IMR-90 (cell line): ENCODE results near the gene KCP. TPM values are rescaled to one million over a fixed set of nuclear protein-coding genes. Genes with fewer than 3 reads are reported as not detected.

ENCODE experiments used
- ATAC-seq: fragments of 200-7000 bp; cut with Tn5 transposase; 2 replicates; pipeline ENCODE4 v1.9.1; 2020; ENCODE audit warnings: low read depth, mild to moderate bottlenecking, moderate library complexity
- BruUV-seq: library from RNA; stranded (reverse); fragments of 400-500 nt; replicated peaks from 2 replicates; lab custom pipeline; 2021; lab: Mats Ljungman, UMichigan
- CTCF ChIA-PET: fragments of 300-600 bp; formaldehyde crosslinking; extraction: SDS; loops from one replicate; lab custom pipeline; 2021; ENCODE audit warnings: antibody characterized with exemption; lab: Yijun Ruan, JAX
- POLR2A ChIA-PET: fragments of 300-600 bp; sonication (Branson Sonifier 250); formaldehyde crosslinking; loops from one replicate; lab custom pipeline; 2022; ENCODE audit warnings: antibody characterized with exemption; ENCODE audit not compliant: unreplicated experiment; lab: Charles Lee
- DNase-seq: peaks from one replicate; pipeline ENCODE4 v3.0.0; 2013
- H2AFZ ChIP-seq: replicated peaks from 2 replicates; pipeline ENCODE3; 2013; ENCODE audit warnings: low read length, mild to moderate bottlenecking; ENCODE audit not compliant: poor library complexity
- H2AK5ac ChIP-seq: 2 replicates; pipeline ENCODE4 v1.6.1; 2013; ENCODE audit warnings: low read depth, low read length, inconsistent platforms
- H2AK9ac ChIP-seq: replicated peaks from 2 replicates; pipeline ENCODE3; 2013; ENCODE audit warnings: mild to moderate bottlenecking, low read depth, low read length, moderate library complexity; ENCODE audit not compliant: poor library complexity
- H2BK120ac ChIP-seq: 2 replicates; pipeline ENCODE4 v1.6.1; 2013; ENCODE audit warnings: low read depth, low read length, inconsistent platforms
- H2BK15ac ChIP-seq: 3 replicates; pipeline ENCODE4 v1.6.1; 2013; ENCODE audit warnings: low read depth, low read length, inconsistent platforms
- H2BK20ac ChIP-seq: 2 replicates; pipeline ENCODE4 v1.6.1; 2013; ENCODE audit warnings: low read depth, mild to moderate bottlenecking, inconsistent platforms, low read length, moderate library complexity
- H2BK5ac ChIP-seq: 2 replicates; pipeline ENCODE4 v1.6.1; 2013; ENCODE audit warnings: mild to moderate bottlenecking, low read depth, low read length, inconsistent platforms; ENCODE audit not compliant: poor library complexity, severe bottlenecking
- H3K14ac ChIP-seq: replicated peaks from 2 replicates; pipeline ENCODE4 v1.6.1; 2013; ENCODE audit warnings: low read depth, low read length, inconsistent platforms
- H3K18ac ChIP-seq: 2 replicates; pipeline ENCODE4 v1.6.1; 2013; ENCODE audit warnings: low read depth, low read length, control low read depth
- H3K23ac ChIP-seq: 2 replicates; pipeline ENCODE4 v1.6.1; 2013; ENCODE audit warnings: low read depth, low read length, inconsistent platforms
- H3K27ac ChIP-seq: 2 replicates; pipeline ENCODE4 v1.5.1; 2013; ENCODE audit warnings: mild to moderate bottlenecking, control low read depth, low read length; ENCODE audit not compliant: insufficient read depth
- H3K27me3 ChIP-seq: 2 replicates; pipeline ENCODE4 v1.6.1; 2013; ENCODE audit warnings: low read length; ENCODE audit not compliant: control insufficient read depth, insufficient read depth
- H3K36me3 ChIP-seq: 2 replicates; pipeline ENCODE4 v1.6.1; 2013; ENCODE audit warnings: low read length, mixed read lengths; ENCODE audit not compliant: control insufficient read depth, insufficient read depth
- H3K4ac ChIP-seq: 2 replicates; pipeline ENCODE4 v1.6.1; 2013; ENCODE audit warnings: low read depth, low read length, inconsistent platforms
- H3K4me1 ChIP-seq: 2 replicates; pipeline ENCODE4 v1.6.1; 2013; ENCODE audit warnings: low read length, mixed read lengths; ENCODE audit not compliant: control insufficient read depth, insufficient read depth
- H3K4me2 ChIP-seq: 2 replicates; pipeline ENCODE4 v1.6.1; 2013; ENCODE audit warnings: low read depth, mild to moderate bottlenecking, control low read depth, low read length, moderate library complexity
- H3K4me3 ChIP-seq: 2 replicates; pipeline ENCODE4 v1.5.1; 2013; ENCODE audit warnings: low read depth, mild to moderate bottlenecking, control low read depth, low read length, moderate library complexity; ENCODE audit not compliant: insufficient read depth
- H3K56ac ChIP-seq: 2 replicates; pipeline ENCODE4 v1.6.1; 2013; ENCODE audit warnings: low read length, inconsistent platforms; ENCODE audit not compliant: insufficient read depth; ENCODE audit errors: extremely low read depth
- H3K79me1 ChIP-seq, 2 experiments: 2 replicates each; pipeline ENCODE4 v1.6.1; 2013; ENCODE audit warnings: low read length in 2 of 2, inconsistent platforms in 1 of 2, low read depth in 1 of 2
- H3K9ac ChIP-seq: 2 replicates; pipeline ENCODE4 v1.6.1; 2013; ENCODE audit warnings: low read depth, low read length, control low read depth
- H3K9me1 ChIP-seq: 2 replicates; pipeline ENCODE4 v1.6.1; 2013; ENCODE audit warnings: low read length, inconsistent platforms; ENCODE audit not compliant: insufficient read depth
- H3K9me3 ChIP-seq: 2 replicates; pipeline ENCODE4 v1.6.1; 2013; ENCODE audit warnings: low read length; ENCODE audit not compliant: control insufficient read depth, insufficient read depth
- H4K20me1 ChIP-seq: 2 replicates; pipeline ENCODE4 v1.6.1; 2013; ENCODE audit warnings: low read length, inconsistent platforms; ENCODE audit not compliant: insufficient read depth
- H4K5ac ChIP-seq: 2 replicates; pipeline ENCODE4 v1.6.1; 2013; ENCODE audit warnings: mild to moderate bottlenecking, low read depth, low read length, control low read depth
- H4K8ac ChIP-seq, 2 experiments: 2 replicates each; pipeline ENCODE4 v1.6.1; 2013; ENCODE audit warnings: low read depth in 2 of 2, low read length in 2 of 2, control low read depth in 1 of 2, inconsistent platforms in 1 of 2
- H4K91ac ChIP-seq: 2 replicates; pipeline ENCODE4 v1.6.1; 2013; ENCODE audit warnings: low read depth, low read length, inconsistent platforms; ENCODE audit not compliant: insufficient read depth
- MAZ ChIP-seq: IDR thresholded peaks from 2 replicates; pipeline ENCODE4 v1.6.1; 2012; ENCODE audit warnings: low read depth, mild to moderate bottlenecking, low read length, improper control_type of control experiment, moderate library complexity, borderline replicate concordance
- NFE2L2 ChIP-seq: fragments of 150-350 bp; IDR thresholded peaks from 2 replicates; pipeline ENCODE4 v1.6.1; 2016; ENCODE audit warnings: low read depth, mild to moderate bottlenecking, low read length
- SMC3 ChIP-seq: fragments of 150-350 bp; IDR thresholded peaks from 2 replicates; pipeline ENCODE4 v1.6.1; 2016; ENCODE audit warnings: low read depth, mild to moderate bottlenecking, antibody characterized with exemption, low read length, moderate library complexity
- WGBS, 2 experiments: methylation state at CpG; one replicate each; pipeline versions ENCODE4 v1.1.5 to v1.1.7; 2013; ENCODE audit warnings: missing lambda C conversion rate in 2 of 2; ENCODE audit not compliant: insufficient read length in 1 of 2; ENCODE audit errors: extremely low coverage in 2 of 2; 5-methylcytosine and 5-hydroxymethylcytosine counted together
- dilution Hi-C: fragments of 300-500 bp; cut with HindIII; formaldehyde crosslinking; loops from one replicate; pipeline ENCODE4 v1.14.3; 2018; ENCODE audit warnings: low sequenced_read_pairs; ENCODE audit not compliant: unreplicated experiment
- in situ Hi-C: fragments of 300-500 bp; cut with MboI; formaldehyde crosslinking; loops from 3 replicates; pipeline ENCODE4 v1.14.3; 2019; ENCODE audit warnings: low sequenced_read_pairs, inconsistent platforms, mixed read lengths
- intact Hi-C: fragments of 100-400 bp; cut with micrococcal nuclease; formaldehyde crosslinking; loops from 2 replicates; pipeline ENCODE4 v1.10.0; 2022
- polyA plus RNA-seq, 3 experiments: library from polyadenylated mRNA; depleted of rRNA; stranded (reverse); fragments of >200 nt; gene quantifications; 2 replicates each; pipeline ENCODE4 v1.2.3, GENCODE V29; 2012; ENCODE audit warnings: low replicate concordance in 1 of 3
- total RNA-seq: library from RNA; depleted of rRNA; stranded (reverse); fragments of >200 nt; gene quantifications from 2 replicates; pipeline ENCODE4 v1.2.3, GENCODE V29; 2012

The KCP gene
- total and polyA plus RNA-seq, 2 of the 4 experiments (the other 2 are of a cell fraction): 0.03 TPM; not detected in 1

- Histone ChIP-seq H3K4me2 (peak overlapping the region; percentile 95), H4K91ac (peak overlapping the region; percentile 76)
- no TSS peak for BruUV-seq
Measured at GRCh38 chr7:128831994-128832879, 78.3 kb downstream of the KCP start.

More at GRCh38 chr7:128831994-128832879, 78.3 kb downstream of the KCP start:
- Histone ChIP-seq H3K79me1 (peaks cover 4 to 59% of the 10 kb centered on the region in 2 experiments; a peak in 3 of 4 replicates), H2AFZ (peak overlapping the region; percentile 54), H2BK5ac (peak overlapping the region; percentile 90), H3K9me1 (peaks cover 5% of the 10 kb centered on the region), H3K27me3 (no peaks in the 10 kb centered on the region), H3K4ac (peak overlapping the region; percentile 59), H3K9ac (peak overlapping the region; percentile 87), H3K27ac (peak overlapping the region; percentile 95), H4K20me1 (peaks cover 81% of the 10 kb centered on the region), H2AK9ac (peak overlapping the region; percentile 97), H3K9me3 (no peaks in the 10 kb centered on the region), H3K18ac (peak overlapping the region; percentile 77), H2BK15ac (peak overlapping the region; percentile 8; the same call in 1 of the 3 replicates), H3K36me3 (peaks cover 23% of the 10 kb centered on the region), H2BK20ac (no peak overlapping the region), H3K23ac (peak overlapping the region; percentile 55), H3K4me1 (peaks cover 39% of the 10 kb centered on the region), H2AK5ac (peak overlapping the region; percentile 65), H3K14ac (peak overlapping the region; percentile 89), H4K5ac (peak overlapping the region; percentile 81), H2BK120ac (peak overlapping the region; percentile 66), H3K56ac (peak overlapping the region; percentile 81), H3K4me3 (peak overlapping the region; percentile 99), H4K8ac (peak overlapping the region; percentile 49 to 62; a peak in 2 of 4 replicates)
- dilution Hi-C loops: no loop called here
- ChIA-PET POLR2A (interaction anchor here (0.6 to 1.9 kb wide), 4 partner anchors 76 to 816 kb away, joined by 3 to 12 read pairs (median 4); partner anchors contain the start of gene CALU), CTCF (interaction anchor here (0.6 to 0.9 kb wide), 2 partner anchors 43 to 224 kb away, joined by 3 read pairs; no protein-coding TSS in a partner anchor)
- in situ Hi-C loops: no loop called here
- ATAC-seq (peak; percentile 0), DNase-seq (peak; percentile 30)
- WGBS, 2 experiments: 14% methylated on average over 4 of the region's 22 CpGs; no CpG with 5 or more reads in 1 of the 2 experiments
- TF ChIP-seq SMC3 (no peak), NFE2L2 (peak; percentile 29; the same call in 1 of the 2 replicates), MAZ (peak; percentile 34; the same call in 1 of the 2 replicates)
- intact Hi-C loops: loop anchor here (5.0 kb wide), 1 partner anchor 90 kb away; no protein-coding TSS in a partner anchor
